NCI-H345 (cell line): ENCODE results near the gene MLLT1.

ENCODE experiments used
- DNase-seq: peaks from one replicate; lab custom pipeline; 2025; lab: John Stamatoyannopoulos, UW

The MLLT1 gene

DNA sequence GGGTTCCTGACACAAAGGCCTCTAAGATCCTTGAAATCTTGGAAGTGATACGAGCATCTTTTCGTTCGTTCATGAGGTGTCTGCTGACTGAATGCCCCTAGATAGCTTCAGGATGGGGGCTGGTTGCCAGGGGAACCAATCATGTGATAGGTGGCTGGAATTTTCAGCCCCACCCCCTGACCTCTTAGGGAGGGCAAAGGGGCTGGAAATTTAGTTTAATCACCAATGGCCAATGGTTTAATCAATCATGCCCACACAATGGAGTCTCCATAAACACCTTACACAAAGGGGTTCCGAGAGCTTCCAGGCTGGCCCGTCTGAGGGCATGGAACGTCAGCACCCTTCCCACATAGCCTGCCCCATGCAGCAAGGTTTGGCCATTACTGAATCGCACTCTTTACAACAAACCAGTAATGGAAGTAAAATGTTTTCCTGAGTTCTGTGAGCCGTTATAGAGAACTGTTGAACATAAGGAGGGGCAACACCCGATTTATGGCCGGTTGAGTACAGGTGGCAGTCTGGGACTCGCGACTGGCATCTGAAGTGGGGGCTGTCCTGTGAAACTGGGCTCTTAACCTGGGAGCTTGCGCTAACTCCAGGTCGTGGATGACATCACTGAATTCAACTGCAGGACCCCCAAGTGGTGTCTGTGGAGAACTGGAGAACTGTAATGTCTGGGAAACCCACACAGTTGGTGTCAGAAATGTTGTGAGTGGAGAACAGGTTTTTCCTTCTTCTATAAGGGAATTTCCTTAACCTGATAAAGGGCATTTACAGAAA, 25.6 kb downstream of the MLLT1 start:
- DNase-seq, result no peak

DNA sequence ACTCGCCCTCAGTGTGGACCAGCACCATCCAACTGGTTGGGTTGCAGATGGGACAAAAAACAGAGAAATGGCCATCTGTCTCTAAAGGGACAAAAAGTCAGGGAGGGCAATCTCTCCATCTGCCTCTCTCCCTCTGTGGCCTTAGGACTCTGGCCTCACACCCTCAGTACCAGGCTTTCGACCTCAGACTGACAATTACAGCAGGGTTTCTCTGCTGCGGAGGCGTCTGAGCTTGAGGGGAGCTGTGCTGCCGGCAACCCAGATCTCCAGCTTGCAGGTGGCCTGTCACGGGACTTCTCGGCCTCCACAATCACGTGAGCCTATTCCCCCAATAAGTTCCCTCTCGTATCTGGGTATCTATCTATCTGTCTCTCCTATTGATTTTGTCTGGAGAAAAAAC, 27.7 kb downstream of the MLLT1 start:
- no peak for DNase-seq

DNA sequence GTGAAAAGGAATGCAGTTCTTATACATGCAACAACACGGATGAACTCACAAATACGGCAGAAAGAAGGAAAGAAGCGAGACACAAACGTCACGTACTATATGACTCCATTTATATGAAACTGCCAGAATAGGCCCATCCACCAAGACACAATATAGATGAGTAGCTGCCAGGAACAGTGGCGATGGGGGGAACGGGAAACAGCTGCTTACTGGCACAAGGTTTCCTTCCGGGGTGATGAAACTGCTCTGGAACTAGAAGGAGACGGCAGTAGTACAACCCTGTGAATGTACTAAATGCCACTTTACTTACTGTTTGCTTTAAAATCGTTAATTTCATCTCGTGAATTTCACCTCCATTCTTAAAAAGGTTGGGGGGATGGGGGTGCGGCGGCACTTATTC, 28.9 kb downstream of the MLLT1 start:
- no peak for DNase-seq

DNA sequence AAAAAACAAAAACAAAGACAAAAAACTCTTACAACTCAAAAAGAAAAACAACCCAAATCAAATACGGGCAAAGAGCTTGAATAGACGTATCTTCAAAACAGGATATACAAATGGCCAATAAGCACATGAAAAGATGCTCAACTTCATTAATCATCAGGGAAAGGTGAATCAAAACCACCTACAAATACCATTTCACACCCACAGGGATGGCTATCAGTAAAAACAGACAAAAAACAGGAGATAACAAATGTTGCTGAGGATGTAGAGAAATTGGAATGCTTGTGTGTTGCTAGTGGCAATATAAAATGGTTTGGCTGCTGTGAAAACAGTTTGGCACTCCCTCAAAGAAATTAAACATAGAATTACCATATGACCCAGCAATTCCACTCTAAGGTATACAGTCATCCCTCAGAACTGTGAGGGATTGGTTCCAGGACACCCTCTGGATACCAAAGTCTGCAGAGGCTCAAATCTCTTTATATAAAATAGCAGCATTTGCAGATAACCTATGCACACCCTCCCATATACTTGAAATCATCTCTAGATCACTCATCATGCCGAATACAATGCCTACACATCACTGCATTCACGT, 29.7 kb downstream of the MLLT1 start:
- no peak for DNase-seq

DNA sequence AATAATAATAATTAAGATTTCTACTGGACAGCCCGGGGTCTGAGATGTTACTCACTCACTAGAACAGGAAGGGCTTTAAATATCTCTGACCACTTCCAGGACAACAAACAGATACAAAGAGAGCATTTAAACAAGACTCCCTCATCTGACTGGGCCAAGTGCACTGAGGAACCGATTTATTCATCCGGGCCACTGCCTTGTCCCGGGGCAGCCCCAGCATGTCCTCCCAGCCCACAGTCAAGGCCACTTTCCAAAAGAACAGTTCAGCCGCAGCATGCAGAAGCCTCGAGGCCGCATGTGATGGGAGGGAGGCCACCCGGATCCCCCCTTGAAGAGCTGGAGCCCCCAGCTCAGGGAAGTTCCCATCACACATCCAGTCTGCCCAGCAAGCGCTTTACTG, 30.5 kb downstream of the MLLT1 start:
- DNase-seq, result no peak

DNA sequence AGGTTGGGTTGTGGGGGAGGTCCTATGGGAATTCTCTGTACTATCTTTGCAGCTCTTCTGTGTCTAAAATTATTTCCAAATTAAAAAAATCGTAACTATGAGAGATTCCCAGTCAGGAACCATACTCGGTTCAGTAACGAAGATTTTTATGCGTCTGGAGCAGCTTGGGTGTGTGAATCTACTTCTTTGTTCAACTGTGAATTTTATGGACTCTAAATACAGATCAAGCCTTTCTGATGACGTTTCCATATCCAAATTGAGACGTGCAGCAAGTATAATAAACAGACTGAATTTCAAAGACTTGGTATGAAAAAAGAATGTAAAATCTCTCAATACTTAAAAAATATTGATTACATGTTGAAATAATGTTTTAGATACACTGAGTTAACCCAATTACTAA, 30.9 kb downstream of the MLLT1 start:
- DNase-seq, result no peak

DNA sequence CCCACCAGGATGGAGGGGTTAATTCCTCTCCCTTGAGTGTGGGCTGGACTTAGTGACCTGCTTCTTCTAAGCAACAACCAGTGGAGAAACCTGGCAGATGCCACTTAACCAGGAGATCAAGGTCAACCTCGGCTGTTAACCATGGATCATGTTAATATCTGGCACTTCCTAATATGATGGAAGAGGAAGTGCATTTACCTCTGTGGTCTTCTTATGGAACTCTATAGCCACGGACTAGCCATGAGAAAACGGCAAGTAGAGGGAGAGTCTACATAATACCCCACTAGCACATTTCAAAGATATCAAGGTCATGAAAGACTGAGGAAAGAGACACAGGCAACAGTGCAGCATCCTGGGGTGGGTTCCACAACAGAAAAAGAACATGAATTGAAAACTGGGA, 31.4 kb downstream of the MLLT1 start:
- no peak for DNase-seq

DNA sequence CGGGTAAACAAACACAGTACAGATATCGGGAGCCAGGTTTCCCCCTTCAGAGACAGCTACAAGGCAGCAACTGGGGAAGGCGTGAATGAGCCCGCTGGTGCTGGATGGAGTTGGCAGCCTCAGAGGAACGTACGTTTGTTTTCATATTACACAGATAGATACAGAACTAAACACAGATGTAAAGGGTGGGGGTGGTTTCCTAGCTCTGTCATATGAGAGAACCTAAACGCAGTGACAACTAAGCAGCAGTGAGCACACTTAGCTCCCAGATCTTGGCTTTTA, 32.8 kb downstream of the MLLT1 start:
- no peak for DNase-seq

DNA sequence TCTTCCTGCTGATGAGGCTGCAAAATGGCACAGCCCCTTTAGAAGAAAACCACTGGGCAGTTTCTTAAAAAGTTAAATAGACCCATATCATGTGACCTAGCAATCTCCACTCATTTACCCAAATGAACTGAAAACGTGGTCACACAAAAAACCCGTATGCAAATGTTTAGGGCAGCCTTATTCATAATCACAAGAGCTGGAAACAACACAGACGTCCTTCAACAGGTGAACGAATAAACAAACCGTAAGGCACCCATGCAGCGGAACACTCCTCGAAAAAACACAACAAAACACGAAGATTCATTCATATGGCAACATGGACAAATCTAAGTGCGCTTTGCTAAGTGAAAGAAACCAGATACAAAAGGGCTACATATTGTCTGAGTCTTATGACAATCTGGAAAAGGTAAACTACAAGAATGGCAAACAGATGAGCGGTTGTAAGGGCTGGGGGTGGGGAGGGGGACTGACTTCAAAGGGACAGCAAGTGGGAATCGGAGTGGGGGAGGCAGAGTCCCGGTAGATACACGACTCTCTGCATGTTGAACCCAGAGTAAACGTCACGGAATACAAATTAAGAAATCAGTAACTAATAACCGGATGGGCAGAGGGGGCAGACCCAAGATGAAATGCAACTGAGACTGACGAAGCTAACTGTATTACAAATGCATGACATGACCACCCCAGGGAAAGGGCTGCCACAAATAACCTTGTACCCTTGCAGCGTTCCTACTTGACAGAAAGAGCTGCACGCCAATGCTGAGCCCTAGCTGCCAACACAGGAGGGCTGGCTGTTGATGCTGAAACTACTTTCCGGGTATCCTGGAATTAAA, 33.4 kb downstream of the MLLT1 start:
- no peak for DNase-seq

DNA sequence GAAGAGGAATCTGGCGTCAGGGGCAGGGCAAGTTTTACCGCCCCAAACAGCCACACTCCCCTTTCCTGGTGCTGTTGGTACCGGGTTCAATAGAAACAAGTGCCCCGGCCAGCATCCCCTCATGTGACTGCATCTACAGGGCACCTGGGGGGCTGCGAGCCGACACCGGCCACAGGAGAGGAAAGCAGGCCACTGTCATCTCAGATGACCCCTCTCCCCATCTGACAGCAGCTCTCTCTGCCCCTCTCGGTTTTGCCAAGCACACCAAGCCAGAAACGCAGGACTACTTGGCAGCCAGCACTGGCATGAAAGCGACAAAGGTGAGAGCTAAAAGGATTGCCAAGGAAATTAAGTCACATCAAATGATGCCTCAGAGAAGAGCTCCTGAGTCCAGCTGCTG, 37.1 kb downstream of the MLLT1 start:
- DNase-seq, result no peak

DNA sequence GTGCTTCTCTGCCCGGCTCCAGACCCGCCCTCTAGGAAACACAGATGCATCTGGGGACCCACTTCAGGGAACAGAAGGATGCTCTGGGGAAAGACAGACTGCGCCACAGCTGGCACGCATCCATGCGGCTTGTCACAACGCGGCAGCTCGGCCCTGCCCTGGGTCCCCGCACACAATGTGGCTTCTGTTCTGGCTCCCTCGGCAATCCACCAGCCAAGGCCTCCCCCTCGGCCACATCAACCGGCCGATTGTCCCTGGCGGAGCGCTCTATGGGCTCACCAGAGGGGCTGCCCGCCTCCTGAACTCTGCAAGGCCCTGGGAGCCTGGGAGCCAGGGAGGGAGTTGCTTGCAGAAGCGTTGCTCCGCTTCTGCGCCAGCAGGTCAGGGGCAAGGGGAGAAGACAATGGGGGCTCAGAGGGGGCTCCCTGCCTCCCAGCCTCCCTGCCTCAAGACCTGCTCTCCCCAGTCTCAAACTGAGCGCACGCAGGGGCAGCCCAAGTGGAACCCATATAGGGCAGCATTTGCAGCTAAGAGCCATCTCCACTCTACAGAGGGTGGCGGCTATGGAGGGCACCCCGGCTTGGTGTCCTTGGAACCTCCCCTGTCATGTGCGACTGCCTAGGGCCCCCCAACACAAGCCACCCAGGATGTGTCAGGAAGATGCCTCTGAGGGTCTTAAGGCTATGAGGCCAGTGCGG, 37.9 kb downstream of the MLLT1 start:
- no peak for DNase-seq

DNA sequence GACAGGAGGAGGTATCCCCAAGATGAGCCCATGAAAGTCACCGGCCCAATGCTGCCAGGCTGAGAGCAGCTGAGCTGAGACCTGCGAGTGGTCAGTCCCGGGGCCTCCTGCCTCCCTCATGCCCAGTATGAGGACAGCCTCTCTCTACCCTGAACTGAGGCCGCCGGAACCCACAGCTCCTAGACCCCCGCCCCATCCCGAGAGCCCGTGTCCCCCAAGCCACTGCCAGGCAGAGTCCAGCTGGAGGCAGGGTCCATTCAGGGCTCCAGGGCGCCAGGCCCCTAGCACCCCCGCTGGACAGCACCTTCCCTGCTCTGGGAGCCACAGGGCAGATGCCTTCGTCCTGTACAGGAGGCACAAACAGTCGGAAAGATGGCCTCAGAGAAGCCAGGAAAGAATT, 38.7 kb downstream of the MLLT1 start:
- DNase-seq, result no peak

DNA sequence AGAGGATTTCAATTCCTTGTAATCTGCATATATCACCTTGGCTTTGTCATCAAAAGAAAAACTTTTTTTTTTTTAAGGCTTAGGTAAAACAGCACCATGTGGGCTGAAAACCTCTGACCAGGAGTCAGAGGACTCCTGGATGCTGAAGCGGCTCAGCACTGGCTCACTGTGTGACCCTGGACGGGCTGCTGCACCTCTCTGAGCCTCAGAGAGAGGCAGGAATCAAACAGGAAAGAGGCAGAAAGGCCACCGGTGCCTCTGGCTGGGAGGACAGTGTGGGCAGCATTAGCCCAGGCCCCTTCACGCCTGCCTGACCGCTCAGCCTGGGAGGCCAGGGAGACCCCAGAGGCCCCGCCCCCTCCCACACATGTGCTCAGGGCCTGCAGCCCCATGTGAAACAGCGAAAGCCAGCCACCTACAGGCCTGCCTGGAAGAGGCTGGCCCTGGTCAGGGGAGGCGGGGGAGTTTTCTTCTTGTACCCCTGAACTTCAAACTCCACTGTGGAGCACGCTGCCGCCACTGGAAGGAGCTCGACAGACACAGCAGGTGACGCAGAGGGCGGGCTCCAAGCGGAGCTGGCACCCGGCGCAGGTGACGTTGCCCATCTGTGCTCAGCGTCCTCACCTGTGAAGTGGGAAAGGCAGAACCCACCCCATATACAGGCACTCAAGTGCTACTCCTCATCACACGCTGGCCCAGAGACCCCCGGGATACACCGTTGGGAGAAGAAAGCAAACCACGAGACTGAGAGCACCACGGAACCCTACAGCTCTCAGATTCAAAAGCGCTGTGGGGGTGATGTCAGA, 39.7 kb downstream of the MLLT1 start:
- no peak for DNase-seq

DNA sequence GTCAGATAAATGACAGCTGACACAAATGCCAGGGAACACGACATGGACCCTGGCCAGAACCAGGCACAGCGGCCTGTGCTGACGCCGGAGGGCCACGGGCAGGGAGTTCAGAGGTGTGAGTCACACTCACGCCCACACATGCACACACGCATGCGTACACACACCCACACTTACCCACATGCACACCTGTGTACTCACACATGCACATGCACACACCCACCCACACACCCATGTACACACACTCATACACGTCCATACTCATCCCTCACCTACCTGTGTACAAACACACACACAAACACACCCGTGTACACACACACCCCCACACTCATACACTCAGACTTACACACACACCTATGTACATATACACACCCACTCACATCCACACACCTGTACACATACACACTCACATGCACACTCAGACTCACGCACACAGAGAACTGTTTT, 40.4 kb downstream of the MLLT1 start:
- no peak for DNase-seq

DNA sequence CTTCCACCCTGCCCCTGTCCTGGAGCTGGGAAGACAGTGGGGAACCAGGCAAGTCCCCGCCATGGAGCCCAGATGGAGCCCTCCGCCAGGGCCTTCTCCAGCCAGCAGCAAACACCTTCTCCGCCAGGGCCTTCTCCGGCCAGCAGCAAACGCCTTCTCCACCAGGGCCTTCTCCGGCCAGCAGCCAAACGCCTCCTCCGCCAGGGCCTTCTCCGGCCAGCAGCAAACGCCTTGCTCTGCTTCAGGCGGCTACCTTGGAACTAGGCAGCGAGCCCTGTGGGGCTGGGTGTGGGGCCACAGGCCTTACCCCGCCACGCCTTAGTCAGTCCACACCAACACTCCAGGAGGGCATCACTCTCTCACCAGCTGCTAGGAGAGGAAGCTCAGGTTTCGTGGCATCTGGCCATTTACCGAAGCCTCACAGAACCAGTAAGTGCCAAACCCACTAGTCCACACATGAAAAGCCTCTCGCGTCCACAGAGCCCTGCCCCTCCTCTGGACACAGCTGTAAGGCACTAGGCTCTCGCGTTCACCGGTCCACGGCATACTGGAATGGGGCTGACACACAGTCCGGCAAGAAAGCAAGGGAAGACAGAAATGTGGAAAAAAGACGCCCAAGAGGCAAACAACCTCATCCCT, 41.0 kb downstream of the MLLT1 start:
- DNase-seq, result no peak

DNA sequence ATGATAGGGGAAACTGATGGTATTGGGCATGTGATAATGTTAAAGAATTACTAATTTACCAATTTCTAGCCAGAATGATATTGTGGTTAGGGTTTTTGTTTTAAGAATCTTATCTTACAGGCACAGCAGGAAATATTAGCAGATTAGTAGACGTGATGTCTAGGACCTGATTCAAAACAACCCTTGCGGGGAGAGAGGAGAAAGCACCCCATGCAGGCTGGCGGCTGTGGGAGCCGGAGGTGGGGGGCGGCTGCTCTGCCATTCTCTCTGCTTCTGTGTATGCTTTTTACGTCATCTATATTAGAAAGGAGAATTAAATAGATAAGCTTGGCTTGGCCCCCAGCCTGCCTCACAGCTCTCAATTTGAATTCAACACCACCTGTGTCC, 41.5 kb downstream of the MLLT1 start:
- no peak for DNase-seq

DNA sequence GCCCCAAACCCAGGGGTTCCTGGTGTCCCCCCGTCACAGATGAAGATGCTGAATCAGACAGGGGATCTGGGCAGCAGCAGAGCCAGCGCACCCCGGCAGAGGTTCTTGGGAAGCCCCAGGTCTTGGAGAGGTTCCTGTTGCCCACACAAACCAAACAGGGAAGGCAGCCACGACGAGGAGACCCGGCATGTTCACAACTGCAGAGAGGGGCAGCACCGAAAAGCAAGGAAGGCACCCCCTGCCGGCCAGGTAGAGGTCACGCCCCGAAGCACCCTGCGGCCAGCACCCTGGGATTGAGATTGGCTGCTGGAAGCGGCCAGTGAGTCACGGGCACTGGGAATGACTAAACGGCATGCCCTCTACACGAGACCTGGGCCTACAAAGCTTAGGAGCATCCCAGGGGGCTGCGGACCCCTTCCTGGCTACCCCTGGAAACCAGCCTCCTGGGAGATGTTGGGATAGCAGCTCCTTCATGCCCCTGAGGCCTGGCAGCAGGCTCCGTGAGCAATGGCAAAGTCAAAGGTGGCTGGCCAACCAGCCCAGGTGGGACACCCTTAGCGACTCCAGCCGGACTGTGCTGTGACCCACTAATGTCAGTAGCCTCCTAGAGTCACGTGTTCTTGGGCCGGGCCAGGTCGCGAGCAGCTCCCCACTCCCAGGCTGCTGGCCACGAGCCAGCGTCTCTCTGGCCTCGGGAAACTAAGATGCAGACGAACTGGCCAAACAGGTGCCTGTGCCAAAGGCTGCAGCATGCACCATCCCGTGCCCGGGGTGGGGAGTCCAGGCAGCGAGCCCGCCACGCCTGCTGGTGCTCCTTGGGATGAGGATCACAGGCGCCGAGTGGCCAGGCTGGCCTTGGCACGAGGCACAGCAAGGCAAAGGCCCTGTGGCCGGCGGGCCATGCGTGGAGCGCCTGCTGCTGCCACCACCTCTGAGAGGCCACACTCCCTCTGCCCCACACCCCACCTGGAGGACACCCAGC, 43.2 kb downstream of the MLLT1 start:
- no peak for DNase-seq

DNA sequence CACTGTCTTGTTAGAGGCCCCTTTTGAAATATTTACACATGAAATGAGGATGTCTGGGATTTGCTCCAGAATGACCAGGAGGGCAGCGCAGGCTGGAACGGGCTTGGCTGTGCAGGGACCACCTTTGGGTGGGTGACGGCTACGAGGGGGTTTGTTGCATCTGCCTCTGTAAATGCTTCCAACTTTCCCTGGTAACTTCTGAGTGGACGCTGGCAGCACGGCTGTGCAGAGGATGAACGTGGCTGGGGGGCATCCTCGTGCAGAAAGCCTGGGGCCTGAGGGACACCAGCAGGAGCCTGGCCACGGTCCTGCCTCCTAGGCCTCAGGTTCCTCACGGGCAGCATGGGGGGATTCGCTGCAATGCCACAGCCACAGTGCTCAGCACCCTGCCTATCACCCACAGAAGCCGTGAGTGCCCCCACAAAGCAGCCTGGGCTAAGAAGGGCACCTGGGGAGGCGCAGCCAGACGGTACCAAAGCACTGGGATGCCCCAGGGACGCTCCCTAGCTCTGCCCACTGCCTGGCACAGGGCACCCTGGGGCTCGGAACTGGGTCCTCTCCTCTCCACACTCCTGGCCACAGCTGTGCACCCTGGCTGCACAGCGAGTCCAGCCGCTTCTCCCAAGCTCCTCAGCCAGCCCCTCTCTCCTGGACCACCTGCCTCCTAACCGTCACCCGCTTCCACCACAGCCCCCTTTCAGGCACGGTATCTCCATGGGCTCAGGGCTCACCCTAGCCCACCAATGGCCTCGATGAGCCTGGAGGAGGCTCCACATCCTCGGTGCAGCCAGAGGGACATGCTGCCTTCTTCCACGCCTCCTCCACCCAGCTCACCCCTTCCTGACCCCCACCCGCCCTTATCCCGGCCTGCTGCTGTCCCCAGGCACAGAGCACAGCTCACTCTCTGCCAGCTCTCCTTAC, 44.5 kb downstream of the MLLT1 start:
- no peak for DNase-seq

DNA sequence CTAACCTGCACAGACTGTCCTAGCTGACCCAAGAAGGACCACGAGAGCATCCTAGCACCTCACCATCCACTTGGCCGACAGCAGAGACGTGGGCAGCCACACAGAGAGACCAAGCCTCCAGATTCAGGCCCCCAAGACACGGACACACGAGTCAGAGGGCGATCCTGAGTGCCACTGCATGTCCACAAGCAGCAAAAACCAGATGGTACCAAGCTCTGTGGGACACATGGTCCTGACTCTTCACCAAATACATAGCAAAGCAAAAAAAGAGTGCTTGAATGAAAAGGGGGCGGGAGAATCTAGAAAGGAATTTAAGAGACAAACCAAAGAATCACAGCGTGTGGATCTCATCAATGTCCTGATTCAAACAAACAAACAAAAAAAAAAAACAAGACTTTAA, 45.2 kb downstream of the MLLT1 start:
- no peak for DNase-seq
